ENCODE data around the gene TEAD1.

DNA sequence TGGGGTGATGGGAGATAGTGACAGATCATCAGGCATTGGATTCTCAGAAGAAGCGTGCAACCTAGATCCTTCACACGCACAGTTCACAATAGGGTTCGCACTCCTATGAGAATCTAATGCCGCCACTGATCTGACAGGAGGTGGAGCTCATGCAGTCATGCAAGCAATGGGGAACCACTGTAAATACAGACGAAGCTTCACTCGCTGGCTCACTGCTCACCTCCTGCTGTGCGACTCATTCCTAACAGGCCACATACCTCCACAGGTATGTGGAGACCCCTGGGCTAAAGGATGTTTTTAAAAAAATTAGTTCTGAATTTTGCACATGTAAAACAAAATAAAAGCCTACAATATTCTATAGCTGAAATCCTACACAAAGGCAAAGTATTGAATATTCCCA lies 20.5 kb upstream of the TEAD1 start:
- TF ChIP-seq, protein P1, sequence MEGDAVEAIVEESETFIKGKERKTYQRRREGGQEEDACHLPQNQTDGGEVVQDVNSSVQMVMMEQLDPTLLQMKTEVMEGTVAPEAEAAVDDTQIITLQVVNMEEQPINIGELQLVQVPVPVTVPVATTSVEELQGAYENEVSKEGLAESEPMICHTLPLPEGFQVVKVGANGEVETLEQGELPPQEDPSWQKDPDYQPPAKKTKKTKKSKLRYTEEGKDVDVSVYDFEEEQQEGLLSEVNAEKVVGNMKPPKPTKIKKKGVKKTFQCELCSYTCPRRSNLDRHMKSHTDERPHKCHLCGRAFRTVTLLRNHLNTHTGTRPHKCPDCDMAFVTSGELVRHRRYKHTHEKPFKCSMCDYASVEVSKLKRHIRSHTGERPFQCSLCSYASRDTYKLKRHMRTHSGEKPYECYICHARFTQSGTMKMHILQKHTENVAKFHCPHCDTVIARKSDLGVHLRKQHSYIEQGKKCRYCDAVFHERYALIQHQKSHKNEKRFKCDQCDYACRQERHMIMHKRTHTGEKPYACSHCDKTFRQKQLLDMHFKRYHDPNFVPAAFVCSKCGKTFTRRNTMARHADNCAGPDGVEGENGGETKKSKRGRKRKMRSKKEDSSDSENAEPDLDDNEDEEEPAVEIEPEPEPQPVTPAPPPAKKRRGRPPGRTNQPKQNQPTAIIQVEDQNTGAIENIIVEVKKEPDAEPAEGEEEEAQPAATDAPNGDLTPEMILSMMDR (IDR thresholded peaks at IDR 0.05): no peak
- TF ChIP-seq POLR2A (IDR thresholded peaks at IDR 0.05): no peak
